Skeletal muscle satellite cell (primary cell): ENCODE measurements around the gene TPCN2.

ENCODE experiments used
- H3K27me3 ChIP-seq: 2 replicates; pipeline ENCODE4 v1.7.0; 2013; ENCODE audit warnings: low read length; ENCODE audit not compliant: control insufficient read depth, insufficient read depth
- H3K36me3 ChIP-seq: 2 replicates; pipeline ENCODE4 v1.7.0; 2013; ENCODE audit warnings: mild to moderate bottlenecking, control low read depth, low read length; ENCODE audit not compliant: insufficient read depth
- H3K4me1 ChIP-seq: 2 replicates; pipeline ENCODE4 v1.7.0; 2013; ENCODE audit warnings: low read length; ENCODE audit not compliant: control insufficient read depth, insufficient read depth
- H3K4me2 ChIP-seq: 2 replicates; pipeline ENCODE4 v1.7.0; 2013; ENCODE audit warnings: mild to moderate bottlenecking, low read length
- H3K4me3 ChIP-seq: 2 replicates; pipeline ENCODE4 v1.7.0; 2013; ENCODE audit warnings: low read length
- H3K9ac ChIP-seq: 2 replicates; pipeline ENCODE4 v1.7.0; 2013; ENCODE audit warnings: mild to moderate bottlenecking, low read depth, low read length, moderate library complexity
- H3K9me3 ChIP-seq: replicated peaks from 2 replicates; pipeline ENCODE4 v1.7.0; 2013; ENCODE audit warnings: mild to moderate bottlenecking, control low read depth, low read length

The TPCN2 gene

GRCh38 chr11:69085490-69086095 lies 36.9 kb downstream of the TPCN2 start:
- H3K4me2 ChIP-seq, result no peak overlapping the region
- no peaks in the 10 kb centered on the region for H3K9me3 ChIP-seq
- H3K4me1 ChIP-seq, result peaks cover 19% of the 10 kb centered on the region
- no peak overlapping the region for H3K9ac ChIP-seq
- no peak overlapping the region for H3K4me3 ChIP-seq
- H3K27me3 ChIP-seq, result no peaks in the 10 kb centered on the region
- peaks cover 15% of the 10 kb centered on the region for H3K36me3 ChIP-seq

- Histone ChIP-seq H3K36me3 (peaks cover 17% of the 10 kb centered on the region), H3K4me3 (no peak overlapping the region), H3K27me3 (no peaks in the 10 kb centered on the region), H3K9ac (no peak overlapping the region), H3K4me2 (no peak overlapping the region), H3K4me1 (peaks cover 15% of the 10 kb centered on the region), H3K9me3 (no peaks in the 10 kb centered on the region)
These were observed 37.7 kb downstream of the TPCN2 start for GRCh38 chr11:69086152-69087132.

GRCh38 chr11:69087133-69087524 lies 38.4 kb downstream of the TPCN2 start:
- H3K4me1 ChIP-seq, result peaks cover 15% of the 10 kb centered on the region
- no peak overlapping the region for H3K4me2 ChIP-seq
- H3K4me3 ChIP-seq, result no peak overlapping the region
- no peaks in the 10 kb centered on the region for H3K27me3 ChIP-seq
- no peaks in the 10 kb centered on the region for H3K9me3 ChIP-seq
- no peak overlapping the region for H3K9ac ChIP-seq
- peaks cover 19% of the 10 kb centered on the region for H3K36me3 ChIP-seq

GRCh38 chr11:69087811-69088210 lies 39.1 kb downstream of the TPCN2 start:
- no peaks in the 10 kb centered on the region for H3K9me3 ChIP-seq
- H3K4me3 ChIP-seq, result no peak overlapping the region
- no peak overlapping the region for H3K4me2 ChIP-seq
- H3K4me1 ChIP-seq, result peaks cover 15% of the 10 kb centered on the region
- H3K9ac ChIP-seq, result no peak overlapping the region
- H3K27me3 ChIP-seq, result no peaks in the 10 kb centered on the region
- H3K36me3 ChIP-seq, result peaks cover 17% of the 10 kb centered on the region

- Histone ChIP-seq H3K27me3 (no peaks in the 10 kb centered on the region), H3K9ac (no peak overlapping the region), H3K4me3 (peak overlapping the region; percentile 34), H3K9me3 (no peaks in the 10 kb centered on the region), H3K4me1 (peaks cover 15% of the 10 kb centered on the region), H3K36me3 (peaks cover 25% of the 10 kb centered on the region), H3K4me2 (peak overlapping the region; percentile 64)
These were observed 40.0 kb downstream of the TPCN2 start for GRCh38 chr11:69088676-69089146.

- Histone ChIP-seq H3K4me2 (peak overlapping the region; percentile 64), H3K36me3 (peaks cover 25% of the 10 kb centered on the region), H3K9me3 (no peaks in the 10 kb centered on the region), H3K4me3 (no peak overlapping the region), H3K27me3 (no peaks in the 10 kb centered on the region), H3K9ac (no peak overlapping the region), H3K4me1 (peaks cover 15% of the 10 kb centered on the region)
These were observed 40.5 kb downstream of the TPCN2 start for GRCh38 chr11:69089258-69089657.

GRCh38 chr11:69091638-69092165 lies 43.0 kb downstream of the TPCN2 start:
- Histone ChIP-seq H3K9ac (no peak overlapping the region), H3K4me2 (no peak overlapping the region), H3K27me3 (peaks cover 9% of the 10 kb centered on the region), H3K4me1 (peaks cover 15% of the 10 kb centered on the region), H3K36me3 (peaks cover 21% of the 10 kb centered on the region), H3K9me3 (no peaks in the 10 kb centered on the region), H3K4me3 (no peak overlapping the region)

- H3K4me1 ChIP-seq, result peaks cover 15% of the 10 kb centered on the region
- no peak overlapping the region for H3K9ac ChIP-seq
- H3K36me3 ChIP-seq, result peaks cover 21% of the 10 kb centered on the region
- H3K27me3 ChIP-seq, result peaks cover 9% of the 10 kb centered on the region
- H3K4me3 ChIP-seq, result no peak overlapping the region
- no peaks in the 10 kb centered on the region for H3K9me3 ChIP-seq
- no peak overlapping the region for H3K4me2 ChIP-seq
These were observed 43.5 kb downstream of the TPCN2 start for GRCh38 chr11:69092263-69092662.

- Histone ChIP-seq H3K36me3 (peaks cover 17% of the 10 kb centered on the region), H3K4me1 (peaks cover 15% of the 10 kb centered on the region), H3K9me3 (no peaks in the 10 kb centered on the region), H3K27me3 (peaks cover 9% of the 10 kb centered on the region), H3K4me2 (no peak overlapping the region), H3K4me3 (no peak overlapping the region), H3K9ac (no peak overlapping the region)
These were observed 44.4 kb downstream of the TPCN2 start for GRCh38 chr11:69093106-69093505.

- H3K27me3 ChIP-seq, result peaks cover 9% of the 10 kb centered on the region
These were observed 45.6 kb downstream of the TPCN2 start for GRCh38 chr11:69094111-69094914.

GRCh38 chr11:69094915-69095290 lies 46.2 kb downstream of the TPCN2 start:
- H3K27me3 ChIP-seq, result peaks cover 10% of the 10 kb centered on the region
- H3K4me3 ChIP-seq, result no peak overlapping the region
- no peaks in the 10 kb centered on the region for H3K4me1 ChIP-seq
- H3K36me3 ChIP-seq, result peaks cover 14% of the 10 kb centered on the region
- no peak overlapping the region for H3K4me2 ChIP-seq
- H3K9ac ChIP-seq, result no peak overlapping the region
- H3K9me3 ChIP-seq, result no peaks in the 10 kb centered on the region

More at GRCh38 chr11:69094111-69094914, 45.6 kb downstream of the TPCN2 start:
- no peaks in the 10 kb centered on the region for H3K9me3 ChIP-seq
- H3K4me3 ChIP-seq, result no peak overlapping the region
- no peak overlapping the region for H3K9ac ChIP-seq
- H3K4me1 ChIP-seq, result peaks cover 3% of the 10 kb centered on the region
- H3K4me2 ChIP-seq, result no peak overlapping the region
- H3K36me3 ChIP-seq, result peaks cover 14% of the 10 kb centered on the region
